ENCODE results near the gene OR51D1.

DNA sequence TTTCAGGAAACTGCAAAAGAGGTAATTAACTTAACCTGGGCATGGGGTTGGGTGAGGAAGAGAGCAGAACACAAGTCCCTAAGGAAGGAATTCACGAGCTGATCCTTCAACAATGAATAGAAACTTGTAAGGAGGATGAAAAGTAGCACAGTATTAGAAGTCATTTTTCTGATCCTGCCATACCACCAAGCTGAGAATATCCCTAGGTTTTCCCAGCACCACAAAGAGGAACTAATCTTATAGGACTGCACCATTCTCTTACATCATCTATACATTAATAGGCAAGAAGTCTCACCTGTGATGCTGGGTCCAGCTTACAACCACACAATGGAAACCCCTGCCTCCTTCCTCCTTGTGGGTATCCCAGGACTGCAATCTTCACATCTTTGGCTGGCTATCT, 43.5 kb upstream of the OR51D1 start, which contains the start of gene OR52I1:
- no peak for TF ChIP-seq EZH2phosphoT487 (IDR thresholded peaks at IDR 0.05; ENCODE audit: borderline replicate concordance, low read length)
- TF ChIP-seq, protein P1, sequence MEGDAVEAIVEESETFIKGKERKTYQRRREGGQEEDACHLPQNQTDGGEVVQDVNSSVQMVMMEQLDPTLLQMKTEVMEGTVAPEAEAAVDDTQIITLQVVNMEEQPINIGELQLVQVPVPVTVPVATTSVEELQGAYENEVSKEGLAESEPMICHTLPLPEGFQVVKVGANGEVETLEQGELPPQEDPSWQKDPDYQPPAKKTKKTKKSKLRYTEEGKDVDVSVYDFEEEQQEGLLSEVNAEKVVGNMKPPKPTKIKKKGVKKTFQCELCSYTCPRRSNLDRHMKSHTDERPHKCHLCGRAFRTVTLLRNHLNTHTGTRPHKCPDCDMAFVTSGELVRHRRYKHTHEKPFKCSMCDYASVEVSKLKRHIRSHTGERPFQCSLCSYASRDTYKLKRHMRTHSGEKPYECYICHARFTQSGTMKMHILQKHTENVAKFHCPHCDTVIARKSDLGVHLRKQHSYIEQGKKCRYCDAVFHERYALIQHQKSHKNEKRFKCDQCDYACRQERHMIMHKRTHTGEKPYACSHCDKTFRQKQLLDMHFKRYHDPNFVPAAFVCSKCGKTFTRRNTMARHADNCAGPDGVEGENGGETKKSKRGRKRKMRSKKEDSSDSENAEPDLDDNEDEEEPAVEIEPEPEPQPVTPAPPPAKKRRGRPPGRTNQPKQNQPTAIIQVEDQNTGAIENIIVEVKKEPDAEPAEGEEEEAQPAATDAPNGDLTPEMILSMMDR (IDR thresholded peaks at IDR 0.05; ENCODE audit: low read depth, low read length, poor library complexity, severe bottlenecking) = no peak

Data from DOHH2 (cell line).